ENCODE data around the gene SUN3. TPM values are rescaled to one million over a fixed set of nuclear protein-coding genes. Genes with fewer than 3 reads are reported as not detected.

SUN3 gene
- total RNA-seq, 1 donor from 2014 or later = not detected

GRCh38 chr7:47941136-47941844 is 87.6 kb downstream of the SUN3 start:
- peak; percentile 40 for DNase-seq (ENCODE audit: low read depth)
- no peak for TF ChIP-seq CTCF (conservative IDR thresholded peaks at IDR 0.05; ENCODE audit: low read depth, low read length)

GRCh38 chr7:47940088-47941013 is 88.6 kb downstream of the SUN3 start:
- TF ChIP-seq CTCF (conservative IDR thresholded peaks at IDR 0.05; ENCODE audit: low read depth, low read length) = no peak
- H3K4me3 ChIP-seq (ENCODE audit: low read depth, low read length) = no peak overlapping the region
- DNase-seq (ENCODE audit: low read depth) = no peak

More at GRCh38 chr7:47941136-47941844, 87.6 kb downstream of the SUN3 start:
- H3K4me3 ChIP-seq (ENCODE audit: low read depth, low read length) = no peak overlapping the region

- no peak for TF ChIP-seq CTCF (conservative IDR thresholded peaks at IDR 0.05; ENCODE audit: low read depth, low read length)
- H3K4me3 ChIP-seq (ENCODE audit: low read depth, low read length) = no peak overlapping the region
- DNase-seq (ENCODE audit: low read depth) = no peak
Observed at GRCh38 chr7:47939425-47940036, 89.4 kb downstream of the SUN3 start.

GRCh38 chr7:47938574-47939165 is 90.2 kb downstream of the SUN3 start:
- peak; percentile 8 for TF ChIP-seq CTCF (conservative IDR thresholded peaks at IDR 0.05; ENCODE audit: low read depth, low read length)
- H3K4me3 ChIP-seq (ENCODE audit: low read depth, low read length) = no peak overlapping the region
- no peak for DNase-seq (ENCODE audit: low read depth)

GRCh38 chr7:47937711-47938573 is 91.0 kb downstream of the SUN3 start:
- H3K4me3 ChIP-seq (ENCODE audit: low read depth, low read length) = no peak overlapping the region
- TF ChIP-seq CTCF (conservative IDR thresholded peaks at IDR 0.05; ENCODE audit: low read depth, low read length) = no peak
- DNase-seq (ENCODE audit: low read depth) = no peak

Other genes with a start within 250 kb of the SUN3 start
- gene PKD1L1, start 80.6 kb downstream of the SUN3 start, total RNA-seq = under 0.01 TPM in 1 of 2 replicates, not detected in the other
- 10.3 and 17.1 TPM in 2 replicates for gene HUS1, start 49.5 kb downstream of the SUN3 start, total RNA-seq
- 0.22 TPM in 1 of 2 replicates, not detected in the other for gene C7orf57, start 6.4 kb upstream of the SUN3 start, total RNA-seq
- gene UPP1, start 60.2 kb upstream of the SUN3 start, total RNA-seq = 35.6 and 77.8 TPM in 2 replicates
- 0.69 and 1.7 TPM in 2 replicates for gene ABCA13, start 142.4 kb upstream of the SUN3 start, total RNA-seq

All from epithelial cell of proximal tubule (primary cell).